TTC549 (cell line): ENCODE data around the gene SLC35B2.
"Not testable (repeated sequence)": the region's sequence is repeated elsewhere in the genome, so short reads cannot be mapped to it uniquely, and the experiment has no call there.

Experiments
- FAIRE-seq: peaks from 2 replicates; lab custom pipeline; 2012; peaks lifted over from hg19 to GRCh38; lab: Jason Lieb, UNC

The SLC35B2 gene

GRCh38 chr6:44234101-44235025 is 23.0 kb downstream of the SLC35B2 start:
- no peak for FAIRE-seq

DNA sequence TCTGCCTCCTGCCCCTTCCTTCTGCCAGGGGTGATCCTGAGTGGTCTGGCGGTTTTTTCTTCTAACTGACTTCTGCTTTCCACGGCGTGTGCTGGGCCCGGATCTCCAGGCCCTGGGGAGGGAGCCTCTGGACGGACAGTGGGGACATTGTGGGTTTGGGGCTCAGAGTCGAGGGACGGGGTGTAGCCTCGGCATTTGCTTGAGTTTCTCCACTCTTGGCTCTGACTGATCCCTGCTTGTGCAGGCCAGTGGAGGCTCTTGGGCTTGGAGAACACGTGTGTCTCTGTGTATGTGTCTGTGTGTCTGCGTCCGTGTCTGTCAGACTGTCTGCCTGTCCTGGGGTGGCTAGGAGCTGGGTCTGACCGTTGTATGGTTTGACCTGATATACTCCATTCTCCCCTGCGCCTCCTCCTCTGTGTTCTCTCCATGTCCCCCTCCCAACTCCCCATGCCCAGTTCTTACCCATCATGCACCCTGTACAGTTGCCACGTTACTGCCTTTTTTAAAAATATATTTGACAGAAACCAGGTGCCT is 23.7 kb downstream of the SLC35B2 start:
- no peak for FAIRE-seq

DNA sequence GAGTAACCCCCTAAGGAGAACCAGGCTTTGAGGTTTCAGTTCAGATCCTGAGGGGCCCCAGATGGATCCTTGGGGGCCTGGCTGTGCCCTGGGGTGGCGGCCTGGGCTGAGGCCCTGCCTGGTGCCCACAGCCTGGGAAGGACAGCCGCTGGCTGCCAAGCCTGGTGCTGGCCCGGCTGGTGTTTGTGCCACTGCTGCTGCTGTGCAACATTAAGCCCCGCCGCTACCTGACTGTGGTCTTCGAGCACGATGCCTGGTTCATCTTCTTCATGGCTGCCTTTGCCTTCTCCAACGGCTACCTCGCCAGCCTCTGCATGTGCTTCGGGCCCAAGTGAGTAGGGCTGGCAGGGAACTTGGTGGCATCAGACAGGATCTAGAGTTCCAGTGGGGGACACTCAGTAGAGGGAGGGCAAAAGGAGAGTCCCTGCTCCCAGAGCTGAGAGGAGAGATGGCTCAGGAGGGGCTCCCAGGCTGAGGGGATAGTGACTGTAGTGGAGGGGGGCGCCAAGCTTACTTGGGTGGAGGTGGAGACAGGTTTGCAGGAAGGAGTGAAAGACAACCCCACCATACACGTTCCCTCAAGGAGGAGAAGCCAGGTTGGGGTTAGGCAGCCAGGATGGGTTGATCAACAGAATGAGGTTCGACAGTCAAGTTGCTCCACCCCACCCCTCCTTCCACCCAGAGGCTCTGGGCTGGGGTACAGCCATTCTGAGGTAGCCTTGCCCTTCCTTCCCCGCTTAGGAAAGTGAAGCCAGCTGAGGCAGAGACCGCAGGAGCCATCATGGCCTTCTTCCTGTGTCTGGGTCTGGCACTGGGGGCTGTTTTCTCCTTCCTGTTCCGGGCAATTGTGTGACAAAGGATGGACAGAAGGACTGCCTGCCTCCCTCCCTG is 24.4 kb downstream of the SLC35B2 start:
- no peak for FAIRE-seq

DNA sequence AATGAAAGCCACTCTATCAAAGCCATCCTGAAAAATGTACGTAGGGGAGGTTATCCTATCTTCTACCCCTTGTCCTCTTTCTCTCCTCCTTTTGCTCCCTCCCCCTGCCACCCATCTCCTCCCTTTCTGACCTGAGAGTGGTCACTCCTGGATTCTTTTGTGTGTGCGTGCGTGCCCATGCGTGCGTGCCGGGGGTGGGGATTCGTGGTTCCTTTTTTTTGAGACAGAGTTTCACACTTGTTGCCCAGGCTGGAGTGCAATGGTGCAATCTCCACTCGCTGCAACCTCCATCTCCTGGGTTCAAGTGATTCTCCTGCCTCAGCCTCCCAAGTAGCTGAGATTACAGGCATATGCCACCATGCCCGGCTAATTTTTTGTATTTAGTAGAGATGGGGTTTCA is 25.9 kb downstream of the SLC35B2 start:
- not testable (repeated sequence) for FAIRE-seq

GRCh38 chr6:44230034-44230675 is 27.2 kb downstream of the SLC35B2 start:
- no peak for FAIRE-seq

GRCh38 chr6:44229376-44230033 is 27.8 kb downstream of the SLC35B2 start:
- no peak for FAIRE-seq

DNA sequence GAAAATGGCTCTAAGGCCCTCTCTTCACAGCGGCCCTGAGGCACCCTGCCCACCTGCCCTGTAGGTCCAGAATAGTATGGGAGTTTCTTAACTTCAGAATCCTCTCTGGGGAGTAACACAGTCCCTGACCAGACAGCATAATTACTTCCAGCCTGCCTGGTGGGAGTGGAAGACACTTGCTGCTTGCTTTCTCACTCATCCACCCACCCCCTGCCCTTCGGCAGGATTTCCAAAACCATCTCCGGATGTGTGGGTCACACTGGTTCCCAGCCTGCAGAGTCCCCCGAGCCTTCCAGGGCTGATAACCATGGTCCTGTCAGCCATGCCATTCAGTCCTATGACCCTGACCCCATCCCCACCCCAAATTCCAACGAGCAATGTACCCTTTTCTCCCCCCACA is 28.5 kb downstream of the SLC35B2 start:
- FAIRE-seq = no peak

- no peak for FAIRE-seq
These were observed 28.9 kb downstream of the SLC35B2 start for GRCh38 chr6:44228433-44228832.

DNA sequence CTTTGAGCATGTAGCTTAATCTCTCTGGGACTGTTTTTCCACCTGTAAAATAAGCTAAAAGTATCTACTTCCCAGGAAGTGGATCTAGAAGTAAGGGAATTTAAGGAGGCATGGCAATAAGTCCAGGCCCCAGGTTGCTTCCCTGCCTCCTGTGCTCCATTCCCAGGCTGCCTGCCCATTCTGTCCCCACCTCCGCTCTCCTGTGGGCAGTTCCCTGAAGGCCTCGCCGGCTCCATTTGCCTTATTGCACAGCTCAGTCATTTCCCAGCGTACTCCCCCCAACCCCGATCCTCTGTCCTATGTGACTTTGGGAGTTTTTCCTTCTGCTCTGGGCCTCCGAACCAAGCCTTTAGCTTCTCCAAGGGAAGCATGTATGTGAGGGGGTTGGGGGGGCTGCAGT is 29.3 kb downstream of the SLC35B2 start:
- FAIRE-seq = no peak

DNA sequence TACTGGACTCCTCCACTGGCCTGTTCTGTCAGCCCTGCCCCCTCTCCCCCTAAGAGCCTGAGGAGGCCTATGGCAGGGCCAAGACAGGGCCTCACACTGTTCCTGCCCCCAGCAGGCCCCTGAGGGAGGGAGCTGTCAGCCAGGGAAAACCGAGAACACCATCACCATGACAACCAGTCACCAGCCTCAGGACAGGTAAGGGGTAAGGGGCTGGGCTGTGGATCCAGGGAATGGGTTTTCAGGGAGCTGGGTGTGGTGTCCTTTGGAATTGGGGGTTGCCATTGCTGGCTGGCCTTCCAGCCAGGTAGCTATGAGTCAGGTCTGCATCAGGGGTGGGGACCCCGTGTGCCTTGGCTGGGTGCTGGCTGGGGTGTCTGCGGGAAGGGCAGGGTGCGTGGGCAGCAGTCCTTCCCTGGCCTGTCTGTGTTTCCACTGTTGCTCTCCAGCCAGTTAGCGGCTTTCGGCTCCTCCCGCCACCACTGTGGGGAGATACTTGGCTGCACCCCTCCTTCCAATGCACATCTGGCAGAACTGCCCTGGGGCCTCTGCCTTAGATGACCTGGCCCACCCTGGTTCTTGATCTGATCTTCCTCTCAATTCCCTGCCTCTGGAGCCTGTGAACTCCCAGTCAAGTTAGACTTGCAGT is 30.1 kb downstream of the SLC35B2 start:
- no peak for FAIRE-seq

GRCh38 chr6:44226368-44227147 is 30.8 kb downstream of the SLC35B2 start:
- FAIRE-seq = no peak

DNA sequence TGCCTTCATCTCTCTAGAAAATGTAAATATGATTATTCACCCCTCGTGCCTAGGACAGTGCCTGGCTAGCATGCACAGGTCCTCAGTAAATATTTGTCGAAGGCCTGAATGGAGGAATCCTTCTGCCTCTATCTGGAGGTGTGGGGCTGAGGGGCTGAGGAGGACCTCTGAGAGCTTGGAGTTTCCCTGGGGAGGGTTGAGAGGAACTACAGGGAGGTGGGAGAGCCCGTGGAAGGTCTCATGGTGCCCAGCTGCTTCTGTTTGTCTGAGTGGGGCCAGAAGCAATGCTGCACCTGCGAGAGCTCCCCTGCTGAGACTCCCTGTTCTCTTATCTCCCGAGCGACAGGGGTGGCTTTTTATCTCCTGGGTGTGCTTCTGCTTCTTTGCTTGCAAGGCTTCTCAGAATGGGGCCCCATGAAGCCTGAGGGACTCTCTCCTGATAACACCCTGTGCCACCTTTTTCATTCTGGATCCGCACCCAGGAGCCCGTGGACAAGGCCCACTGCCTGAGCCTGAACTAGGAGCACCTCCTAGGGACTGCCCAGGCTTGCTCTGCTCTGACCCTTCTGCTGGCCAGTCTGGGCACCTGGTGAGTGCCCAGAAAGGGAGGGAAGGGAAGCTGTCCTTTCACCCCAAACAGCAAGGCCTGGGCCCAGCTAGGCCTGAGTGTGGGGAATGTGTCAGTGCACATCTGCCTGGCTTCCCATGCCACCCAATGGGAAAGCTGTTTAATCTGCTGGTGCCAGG is 31.6 kb downstream of the SLC35B2 start:
- FAIRE-seq = no peak

- FAIRE-seq = no peak
These were observed 32.4 kb downstream of the SLC35B2 start for GRCh38 chr6:44224965-44225305.

DNA sequence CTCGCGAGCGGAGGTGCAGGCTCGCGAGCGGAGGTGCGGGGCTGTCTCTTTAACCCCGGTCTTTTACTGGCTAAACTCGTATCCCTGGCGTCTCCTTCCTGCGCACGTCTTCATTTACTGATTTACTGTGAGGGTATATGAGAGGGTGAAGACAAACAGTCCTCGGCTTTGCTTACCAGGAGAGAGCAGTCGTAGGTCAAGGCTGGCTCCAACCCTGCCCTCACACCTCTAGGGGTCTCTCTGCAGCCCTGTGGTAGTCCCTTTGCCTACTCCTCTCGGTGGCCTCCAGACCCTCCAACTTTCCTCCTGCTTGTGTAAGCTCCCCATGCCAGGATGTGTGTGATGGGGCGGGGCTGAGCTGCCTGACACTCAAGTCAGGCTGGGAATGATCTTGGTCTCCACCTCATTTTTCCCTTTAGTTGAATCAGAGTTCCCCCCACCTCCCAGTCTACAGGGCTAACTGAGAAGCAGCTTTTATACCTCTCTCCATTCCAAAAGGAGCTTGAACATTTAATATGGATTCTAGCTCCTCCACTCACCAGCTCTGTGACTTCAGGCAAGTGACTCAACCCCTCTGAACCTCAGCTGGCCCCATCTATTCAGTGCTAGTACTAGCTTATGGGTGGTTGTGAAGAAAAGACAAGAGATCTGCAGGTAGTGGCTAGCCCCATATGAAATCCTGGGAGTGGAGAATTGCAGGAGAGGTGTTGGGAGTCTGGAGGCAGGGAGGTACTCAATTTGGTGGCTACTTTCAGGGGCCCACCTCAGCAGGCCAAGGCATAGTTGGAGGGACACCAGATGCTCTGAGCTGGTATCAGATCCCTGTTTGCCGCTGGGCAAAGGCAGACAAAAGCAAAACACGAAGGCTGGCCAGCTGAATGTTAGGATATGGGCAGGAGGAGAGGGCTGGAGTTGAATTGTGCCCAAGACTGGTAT is 33.0 kb downstream of the SLC35B2 start:
- no peak for FAIRE-seq

DNA sequence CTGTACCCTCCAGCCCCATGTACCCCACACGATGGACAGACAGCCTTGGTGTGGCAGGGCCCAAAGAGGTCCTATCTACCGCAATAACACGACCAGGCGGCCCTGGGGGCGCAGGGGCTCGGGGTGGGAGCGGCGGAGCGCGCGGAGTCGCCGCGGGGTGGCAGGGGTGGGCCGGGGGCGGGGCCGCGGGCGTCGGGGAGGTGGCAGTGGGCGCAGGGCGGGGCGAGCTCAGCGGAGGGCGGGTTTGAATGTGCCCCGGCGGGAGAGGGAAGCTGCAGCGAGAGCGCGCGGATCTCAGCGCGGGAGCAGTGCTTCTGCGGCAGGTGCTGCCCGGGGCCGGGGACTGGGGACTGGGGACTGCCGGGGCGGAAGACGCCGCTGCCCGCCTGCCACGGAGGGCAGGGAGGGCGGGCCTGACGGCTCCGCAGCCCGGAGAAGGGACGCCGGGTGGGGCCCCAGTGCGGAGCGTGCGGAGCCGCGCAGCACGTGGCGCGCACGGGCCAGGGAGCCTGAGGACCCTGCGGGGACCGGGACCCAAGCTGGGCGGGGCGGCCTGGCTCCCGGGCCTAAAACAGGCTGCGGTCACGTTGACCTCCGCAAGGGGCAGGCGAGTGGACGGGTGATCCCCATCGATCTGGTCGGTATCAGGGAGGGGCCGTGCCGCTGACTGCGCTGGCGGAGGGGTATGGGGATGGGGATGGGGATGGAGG is 33.9 kb downstream of the SLC35B2 start, which contains the start of gene SLC29A1:
SLC29A1 (plus strand) TSS at position 277 of the 710 bp plus-strand sequence. CDS start 3,719 bp downstream, outside the sequence.
- FAIRE-seq = no peak

DNA sequence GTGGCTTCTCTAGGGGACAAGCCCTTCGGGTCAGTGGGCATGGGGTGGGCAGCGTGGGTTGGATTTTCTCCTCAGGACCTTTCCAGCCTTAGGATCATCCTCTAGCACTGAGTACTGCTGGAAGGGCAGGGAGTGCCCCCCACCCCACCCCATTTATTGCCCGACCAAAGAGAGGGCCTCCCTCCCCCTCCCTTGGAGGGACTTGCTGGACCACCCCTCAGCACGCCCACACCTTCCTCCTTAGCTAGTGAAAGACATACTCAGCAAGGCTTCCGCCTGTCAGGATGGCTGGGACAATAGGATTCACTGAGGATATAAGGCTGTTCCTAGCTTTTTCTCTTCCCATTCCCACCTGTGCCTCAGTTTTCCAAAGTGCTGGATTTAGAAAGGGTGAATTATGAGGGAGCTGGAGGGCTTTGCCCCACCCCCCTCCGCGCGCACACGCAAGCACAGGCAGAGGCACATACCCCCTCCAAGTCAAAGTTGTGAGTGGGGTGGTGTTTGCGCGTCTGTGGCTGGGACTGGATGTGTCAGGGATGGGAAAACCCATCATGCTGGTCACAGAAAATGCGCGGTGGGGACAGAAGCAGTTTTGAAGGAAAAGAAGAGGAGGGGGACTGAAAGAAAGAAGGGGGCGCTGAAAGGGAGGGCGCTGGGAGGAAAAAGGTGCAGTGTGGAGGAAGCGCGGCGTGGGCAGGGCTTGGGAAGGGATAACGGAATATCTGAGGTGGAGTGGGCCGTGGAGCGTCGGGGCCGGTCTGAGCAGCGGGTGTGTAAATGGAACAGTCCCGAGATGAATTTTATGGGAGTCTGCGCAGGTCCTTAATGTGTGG is 34.6 kb downstream of the SLC35B2 start:
- no peak for FAIRE-seq

DNA sequence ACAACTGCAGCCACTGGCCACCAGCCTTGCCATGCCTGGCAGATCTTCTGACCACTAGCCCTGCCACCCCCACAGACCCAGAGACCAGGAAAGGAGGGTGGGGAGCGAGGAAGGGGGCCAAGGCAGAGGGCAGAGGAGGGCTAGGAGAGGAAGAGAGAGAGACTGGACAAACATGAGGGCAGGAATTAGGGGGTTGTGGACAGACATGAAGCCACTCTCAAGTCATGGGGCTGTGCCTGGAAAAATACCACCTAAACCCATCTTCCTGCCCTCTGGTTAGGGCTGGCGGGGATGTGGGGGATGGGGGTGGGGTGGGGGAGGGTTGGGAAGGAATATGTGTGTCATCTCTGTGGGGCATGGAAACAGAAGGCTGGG is 35.4 kb downstream of the SLC35B2 start:
- FAIRE-seq = no peak
